NCI-H128 (cell line): Measurements from ENCODE around the gene ATXN7L1.

Source experiments
- DNase-seq: peaks from one replicate; lab custom pipeline; 2025; ENCODE audit not compliant: unreplicated experiment; lab: John Stamatoyannopoulos, UW

Gene ATXN7L1

GRCh38 chr7:105594034-105594433, 282.4 kb downstream of the ATXN7L1 start:
- DNase-seq = no peak

DNA sequence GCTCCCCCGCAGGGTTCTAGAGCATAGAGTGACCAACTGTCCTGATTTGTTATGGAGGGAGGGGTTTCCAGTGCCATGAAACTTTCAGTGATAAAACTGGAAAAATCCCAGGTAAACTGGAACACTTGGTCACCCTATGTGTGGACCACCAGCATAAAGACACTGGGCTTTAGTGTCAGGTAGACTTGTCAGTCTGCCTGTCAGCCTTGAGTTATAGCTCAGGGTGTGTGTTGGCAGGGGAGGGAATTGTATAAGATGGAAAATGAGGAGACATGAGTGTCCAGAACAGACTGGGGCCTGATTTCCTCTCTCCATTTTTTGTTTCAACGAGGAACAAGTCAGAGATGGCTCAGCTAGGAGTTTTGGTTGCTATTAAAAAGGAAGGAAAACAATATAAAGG, 284.9 kb downstream of the ATXN7L1 start:
- DNase-seq = no peak

DNA sequence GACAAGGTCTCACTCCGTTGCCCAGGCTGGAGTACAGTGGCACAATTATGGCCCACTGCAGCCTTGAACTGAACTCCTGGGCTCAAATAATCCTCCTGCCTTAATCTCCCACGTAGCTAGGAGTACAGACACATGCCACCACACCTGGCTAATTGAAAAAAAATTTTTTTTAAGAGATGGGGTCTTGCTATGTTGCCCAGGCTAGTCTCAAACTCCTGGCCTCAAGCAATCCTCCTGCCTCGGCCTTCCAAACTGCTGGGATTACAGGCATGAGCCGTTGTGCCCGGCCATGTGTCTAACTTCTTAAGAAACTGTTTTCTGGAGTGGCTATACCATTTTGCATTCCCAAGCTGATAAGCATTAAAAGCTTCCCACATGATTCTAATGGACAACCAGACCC, 285.6 kb downstream of the ATXN7L1 start:
- DNase-seq = no peak

DNA sequence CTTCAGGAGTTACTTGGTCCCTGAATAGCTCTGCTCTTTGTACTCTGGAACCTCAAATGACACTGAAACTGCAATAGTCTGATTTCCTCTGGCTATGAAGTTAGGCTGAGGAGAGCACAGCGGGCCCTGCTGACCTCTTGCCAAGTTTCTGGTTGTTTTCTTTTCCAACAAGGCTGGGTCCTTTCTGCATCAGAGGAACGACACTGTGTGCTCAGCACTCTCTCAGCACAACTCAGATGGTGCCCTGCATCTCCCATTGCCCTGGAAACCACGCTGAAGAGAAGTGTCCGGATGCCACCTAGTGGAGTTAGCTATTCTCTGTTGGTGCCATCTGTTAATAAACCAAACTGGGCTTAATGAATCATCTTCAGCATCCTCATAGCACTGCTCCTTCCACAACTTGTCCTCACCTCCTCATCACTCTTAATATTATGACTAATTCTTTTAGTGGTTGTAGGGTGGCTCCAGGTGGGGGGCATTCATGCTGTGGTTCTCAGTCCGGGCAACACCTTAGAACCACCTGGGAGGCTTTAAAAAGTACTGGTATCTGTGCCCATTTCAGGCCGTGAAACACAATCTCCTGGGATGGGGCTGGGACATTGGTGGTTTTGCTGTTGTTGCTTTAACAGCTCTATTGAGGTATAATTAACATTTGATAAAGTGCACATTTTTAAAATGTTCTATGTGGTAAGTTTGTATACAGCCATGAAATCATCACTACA, 286.9 kb downstream of the ATXN7L1 start:
- peak; percentile 78 for DNase-seq

GRCh38 chr7:105587909-105588635, 288.3 kb downstream of the ATXN7L1 start:
- no peak for DNase-seq

DNA sequence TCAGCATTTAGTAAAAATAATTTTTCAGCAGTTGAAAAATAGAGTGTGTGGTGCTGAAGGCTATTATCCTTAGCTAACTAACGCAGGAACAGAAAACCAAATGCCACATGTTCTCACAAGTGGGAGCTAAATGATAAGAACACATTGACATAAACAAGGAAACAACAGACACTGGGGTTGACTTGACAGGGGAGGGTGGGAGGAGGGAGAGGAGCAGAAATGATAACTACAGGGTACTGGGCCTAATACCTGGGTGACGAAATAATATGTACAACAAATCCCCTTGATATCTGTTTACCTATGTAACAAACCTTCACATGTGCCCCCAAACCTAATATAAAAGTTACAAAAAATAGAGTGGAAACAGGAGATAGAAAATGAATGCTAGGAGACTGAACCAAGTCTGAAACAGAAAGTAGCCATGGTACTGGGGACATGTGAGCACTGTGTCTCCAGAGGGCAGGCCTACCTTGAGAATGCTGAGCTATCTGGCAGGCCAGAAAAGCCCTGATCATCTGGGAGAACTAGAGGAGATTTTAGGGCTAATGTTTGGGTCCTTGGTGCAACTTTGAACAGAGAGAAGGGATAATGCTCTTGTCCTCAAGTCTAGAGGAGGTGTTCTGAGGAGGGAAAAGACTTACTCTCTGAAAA, 290.4 kb downstream of the ATXN7L1 start:
- no peak for DNase-seq

GRCh38 chr7:105584165-105584564, 292.2 kb downstream of the ATXN7L1 start:
- DNase-seq = no peak

GRCh38 chr7:105583061-105583460, 293.3 kb downstream of the ATXN7L1 start:
- DNase-seq = no peak

DNA sequence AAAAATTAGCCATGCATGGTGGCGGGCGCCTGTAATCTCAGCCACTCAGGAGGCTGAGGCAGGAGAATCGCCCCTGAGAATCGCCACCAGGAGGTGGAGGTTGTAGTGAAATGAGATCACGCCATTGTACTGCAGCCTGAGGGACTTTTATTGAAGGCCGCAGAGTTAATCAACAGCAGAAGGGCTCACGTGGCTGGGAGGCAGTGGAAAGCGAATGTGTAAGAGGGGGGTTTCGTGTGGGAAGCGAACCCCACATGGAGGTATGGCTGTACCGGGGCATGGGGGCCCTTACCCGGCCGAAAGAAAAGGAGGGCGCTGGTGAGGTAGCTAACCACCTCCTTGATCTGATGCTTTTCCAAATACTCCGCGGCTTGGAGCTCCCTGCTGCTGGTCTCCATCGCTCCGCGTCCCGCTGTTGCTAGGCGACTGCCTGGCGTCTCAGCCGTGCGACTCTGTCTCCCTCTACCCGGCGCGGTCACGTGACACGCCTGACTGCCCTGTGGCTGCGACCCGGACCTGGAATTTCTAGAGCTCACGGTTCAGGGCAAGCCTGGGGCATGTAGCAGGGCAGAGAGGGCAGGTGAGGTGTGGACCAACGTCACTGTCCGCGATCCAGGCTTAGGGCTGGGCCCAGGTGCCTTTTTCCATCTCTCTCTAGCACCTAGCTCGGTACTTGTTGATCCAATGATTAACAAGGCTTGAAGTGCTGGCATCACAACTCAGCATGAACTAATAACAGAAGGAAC, 295.2 kb downstream of the ATXN7L1 start, which contains the start of gene EFCAB10:
TSS of gene EFCAB10 (minus strand) at position 428 of the 746 bp plus-strand sequence. CDS start at position 398, 30 bp downstream.
- DNase-seq = peak; percentile 68

DNA sequence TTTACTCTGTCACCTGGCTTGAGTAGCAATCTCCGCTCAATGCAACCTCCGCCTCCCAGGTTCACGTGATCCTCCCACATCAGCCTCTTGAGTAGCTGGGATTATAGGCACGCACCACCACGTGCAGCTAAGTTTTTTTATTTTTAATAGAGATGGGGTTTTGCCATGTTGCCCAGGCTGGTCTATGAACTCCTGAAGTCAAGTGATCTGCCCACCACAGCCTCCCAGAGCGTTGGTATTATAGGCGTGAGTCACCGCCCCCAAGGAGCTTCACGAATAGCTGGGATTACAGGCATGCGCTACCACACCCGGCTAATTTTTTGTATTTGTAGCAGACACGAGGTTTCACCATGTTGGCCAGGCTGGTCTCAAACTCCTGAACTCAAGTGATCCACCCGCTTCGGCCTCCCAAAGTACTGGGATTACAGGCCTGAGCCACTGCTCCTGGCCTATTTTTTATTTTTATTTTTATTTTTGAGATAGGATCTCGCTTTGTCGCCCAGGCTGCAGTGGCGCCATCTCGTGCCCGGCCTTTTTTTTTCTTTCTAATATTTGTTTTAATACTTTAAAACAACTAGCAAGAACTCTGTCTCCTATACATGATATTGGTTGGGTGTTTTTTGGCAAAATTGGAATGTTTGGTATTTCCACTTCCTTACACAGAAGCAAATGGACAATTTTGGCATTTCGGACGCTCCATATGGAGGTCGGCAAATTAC, 296.2 kb downstream of the ATXN7L1 start:
- DNase-seq = no peak

- no peak for DNase-seq
These were observed 297.9 kb downstream of the ATXN7L1 start for GRCh38 chr7:105578496-105578895.

DNA sequence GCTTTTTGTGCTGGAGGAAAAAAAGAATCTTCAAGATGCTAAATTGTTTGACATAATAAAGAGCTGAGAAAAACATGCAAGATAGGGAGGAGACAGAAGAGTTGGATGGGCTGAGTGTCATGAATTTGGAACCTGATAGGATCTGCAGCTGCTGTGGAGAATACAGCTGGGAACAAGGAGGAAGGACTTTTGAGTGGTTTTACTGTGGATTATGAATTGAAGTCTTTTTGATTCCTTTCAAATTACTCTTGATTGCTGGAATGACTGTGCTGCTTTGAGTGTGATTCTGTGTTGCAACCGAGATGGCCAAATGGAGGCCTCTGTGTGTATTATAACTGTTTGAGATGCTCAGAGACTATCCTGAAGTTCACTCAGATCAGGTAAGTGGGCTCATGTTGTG, 299.1 kb downstream of the ATXN7L1 start:
- no peak for DNase-seq

- no peak for DNase-seq
These were observed 304.5 kb downstream of the ATXN7L1 start for GRCh38 chr7:105571891-105572290.

GRCh38 chr7:105567821-105568220, 308.6 kb downstream of the ATXN7L1 start:
- no peak for DNase-seq

- DNase-seq = no peak
These were observed 309.4 kb downstream of the ATXN7L1 start for GRCh38 chr7:105567024-105567423.

GRCh38 chr7:105565190-105565589, 311.2 kb downstream of the ATXN7L1 start:
- DNase-seq = no peak

DNA sequence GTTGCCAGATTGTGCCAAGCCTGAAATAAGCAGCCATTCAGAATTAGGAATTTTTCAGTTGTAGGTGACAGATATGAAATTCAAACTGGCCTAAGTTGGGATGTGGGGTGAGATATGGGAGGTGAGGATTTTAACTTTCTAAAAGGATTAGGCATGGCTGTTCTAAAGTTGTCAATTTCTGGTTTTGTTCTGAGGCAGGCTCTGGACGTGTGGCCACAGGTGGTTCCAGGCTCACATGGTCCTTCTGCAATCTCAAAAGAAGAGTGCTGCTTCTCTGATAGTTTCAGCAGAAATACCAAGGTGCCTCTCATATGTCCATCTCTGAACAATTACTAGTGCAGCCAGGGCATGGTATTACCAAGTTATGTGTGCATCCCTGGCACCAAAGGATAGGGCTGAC, 316.5 kb downstream of the ATXN7L1 start:
- DNase-seq = no peak
